ENCODE data around the gene AFDN.

GRCh38 chr6:167934426-167934864 lies 107.7 kb downstream of the AFDN start:
- TF ChIP-seq, protein P1, sequence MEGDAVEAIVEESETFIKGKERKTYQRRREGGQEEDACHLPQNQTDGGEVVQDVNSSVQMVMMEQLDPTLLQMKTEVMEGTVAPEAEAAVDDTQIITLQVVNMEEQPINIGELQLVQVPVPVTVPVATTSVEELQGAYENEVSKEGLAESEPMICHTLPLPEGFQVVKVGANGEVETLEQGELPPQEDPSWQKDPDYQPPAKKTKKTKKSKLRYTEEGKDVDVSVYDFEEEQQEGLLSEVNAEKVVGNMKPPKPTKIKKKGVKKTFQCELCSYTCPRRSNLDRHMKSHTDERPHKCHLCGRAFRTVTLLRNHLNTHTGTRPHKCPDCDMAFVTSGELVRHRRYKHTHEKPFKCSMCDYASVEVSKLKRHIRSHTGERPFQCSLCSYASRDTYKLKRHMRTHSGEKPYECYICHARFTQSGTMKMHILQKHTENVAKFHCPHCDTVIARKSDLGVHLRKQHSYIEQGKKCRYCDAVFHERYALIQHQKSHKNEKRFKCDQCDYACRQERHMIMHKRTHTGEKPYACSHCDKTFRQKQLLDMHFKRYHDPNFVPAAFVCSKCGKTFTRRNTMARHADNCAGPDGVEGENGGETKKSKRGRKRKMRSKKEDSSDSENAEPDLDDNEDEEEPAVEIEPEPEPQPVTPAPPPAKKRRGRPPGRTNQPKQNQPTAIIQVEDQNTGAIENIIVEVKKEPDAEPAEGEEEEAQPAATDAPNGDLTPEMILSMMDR (IDR thresholded peaks at IDR 0.05) = no peak
- TF ChIP-seq POLR2A (IDR thresholded peaks at IDR 0.05) (no peak), EP300 (IDR thresholded peaks at IDR 0.05) (no peak)
